ENCODE measurements around the gene STAG2.

STAG2 gene

GRCh38 chrX:124005228-124005627 lies 43.7 kb downstream of the STAG2 start:
- TF ChIP-seq, protein P1, sequence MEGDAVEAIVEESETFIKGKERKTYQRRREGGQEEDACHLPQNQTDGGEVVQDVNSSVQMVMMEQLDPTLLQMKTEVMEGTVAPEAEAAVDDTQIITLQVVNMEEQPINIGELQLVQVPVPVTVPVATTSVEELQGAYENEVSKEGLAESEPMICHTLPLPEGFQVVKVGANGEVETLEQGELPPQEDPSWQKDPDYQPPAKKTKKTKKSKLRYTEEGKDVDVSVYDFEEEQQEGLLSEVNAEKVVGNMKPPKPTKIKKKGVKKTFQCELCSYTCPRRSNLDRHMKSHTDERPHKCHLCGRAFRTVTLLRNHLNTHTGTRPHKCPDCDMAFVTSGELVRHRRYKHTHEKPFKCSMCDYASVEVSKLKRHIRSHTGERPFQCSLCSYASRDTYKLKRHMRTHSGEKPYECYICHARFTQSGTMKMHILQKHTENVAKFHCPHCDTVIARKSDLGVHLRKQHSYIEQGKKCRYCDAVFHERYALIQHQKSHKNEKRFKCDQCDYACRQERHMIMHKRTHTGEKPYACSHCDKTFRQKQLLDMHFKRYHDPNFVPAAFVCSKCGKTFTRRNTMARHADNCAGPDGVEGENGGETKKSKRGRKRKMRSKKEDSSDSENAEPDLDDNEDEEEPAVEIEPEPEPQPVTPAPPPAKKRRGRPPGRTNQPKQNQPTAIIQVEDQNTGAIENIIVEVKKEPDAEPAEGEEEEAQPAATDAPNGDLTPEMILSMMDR (IDR thresholded peaks at IDR 0.05; ENCODE audit: borderline replicate concordance, insufficient read depth, low read depth, low read length) = no peak
- no peak overlapping the region for H3K4me3 ChIP-seq (ENCODE audit: low read depth, low read length)

DNA sequence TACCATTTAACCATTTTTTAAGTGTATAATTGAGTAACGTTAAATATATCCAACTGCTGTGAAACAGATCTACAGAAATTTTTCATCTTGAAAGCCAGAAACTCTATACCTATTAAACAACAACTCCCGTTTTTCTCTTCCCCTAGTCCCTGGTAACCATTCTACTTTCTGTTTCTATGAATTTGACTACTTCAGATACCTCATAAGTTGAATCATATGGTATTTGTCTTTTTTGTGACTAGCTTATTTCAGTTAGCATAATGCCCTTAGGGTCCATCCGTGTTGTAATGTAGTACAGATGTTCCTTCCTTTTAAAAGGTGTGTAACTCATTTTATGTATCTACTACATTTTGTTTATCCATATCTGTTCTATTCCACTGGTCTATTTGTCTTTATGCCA lies 48.7 kb downstream of the STAG2 start:
- TF ChIP-seq, protein P1 (IDR thresholded peaks at IDR 0.05; ENCODE audit: borderline replicate concordance, insufficient read depth, low read depth, low read length) = no peak
- no peak overlapping the region for H3K4me3 ChIP-seq (ENCODE audit: low read depth, low read length)

- H3K4me3 ChIP-seq (ENCODE audit: low read depth, low read length) = no peak overlapping the region
- TF ChIP-seq, protein P1 (IDR thresholded peaks at IDR 0.05; ENCODE audit: borderline replicate concordance, insufficient read depth, low read depth, low read length) = no peak
Observed at GRCh38 chrX:124010566-124010965, 49.1 kb downstream of the STAG2 start.

DNA sequence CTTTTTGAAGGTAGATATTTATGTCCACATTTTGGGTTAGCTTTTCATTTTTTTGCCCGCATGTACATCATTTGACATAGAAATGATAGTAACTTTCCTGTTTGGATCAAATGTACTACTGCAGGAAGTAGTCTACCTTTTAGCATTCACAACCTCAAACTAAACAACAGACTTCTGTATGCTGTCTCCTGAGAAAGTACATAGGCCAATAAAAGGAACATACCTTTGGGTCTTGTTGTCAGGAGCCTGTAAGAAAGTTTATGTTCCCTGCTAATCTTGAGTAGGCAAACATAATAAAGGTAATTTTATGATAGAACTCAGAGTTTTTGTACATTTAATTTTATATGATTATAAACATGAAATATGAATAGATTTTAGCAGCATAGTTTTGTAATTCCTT lies 54.2 kb downstream of the STAG2 start:
- H3K4me3 ChIP-seq (ENCODE audit: low read depth, low read length) = no peak overlapping the region
- TF ChIP-seq, protein P1 (IDR thresholded peaks at IDR 0.05; ENCODE audit: borderline replicate concordance, insufficient read depth, low read depth, low read length) = no peak

DNA sequence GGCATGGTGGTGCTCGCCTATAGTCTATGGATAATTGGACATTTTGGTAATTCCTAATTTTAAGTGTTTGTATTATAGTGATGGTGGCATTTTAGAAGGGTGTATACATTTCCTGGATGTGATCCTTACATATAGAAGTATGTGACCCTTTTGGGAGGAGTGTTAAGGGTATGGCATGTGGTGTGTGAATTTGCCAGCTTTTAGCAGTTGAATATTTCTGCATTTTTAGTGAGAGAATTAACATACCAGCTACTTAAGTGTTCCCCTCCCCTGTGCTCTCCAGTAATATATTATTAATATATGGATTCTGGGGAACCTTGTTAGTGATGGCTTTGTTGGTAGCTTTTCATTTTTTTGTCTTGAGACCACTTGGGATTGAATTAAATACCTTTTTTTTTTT lies 55.3 kb downstream of the STAG2 start:
- no peak overlapping the region for H3K4me3 ChIP-seq (ENCODE audit: low read depth, low read length)
- TF ChIP-seq, protein P1 (IDR thresholded peaks at IDR 0.05; ENCODE audit: borderline replicate concordance, insufficient read depth, low read depth, low read length) = no peak

GRCh38 chrX:124018023-124018422 lies 56.5 kb downstream of the STAG2 start:
- TF ChIP-seq, protein P1 (IDR thresholded peaks at IDR 0.05; ENCODE audit: borderline replicate concordance, insufficient read depth, low read depth, low read length) = no peak
- H3K4me3 ChIP-seq (ENCODE audit: low read depth, low read length) = no peak overlapping the region

DNA sequence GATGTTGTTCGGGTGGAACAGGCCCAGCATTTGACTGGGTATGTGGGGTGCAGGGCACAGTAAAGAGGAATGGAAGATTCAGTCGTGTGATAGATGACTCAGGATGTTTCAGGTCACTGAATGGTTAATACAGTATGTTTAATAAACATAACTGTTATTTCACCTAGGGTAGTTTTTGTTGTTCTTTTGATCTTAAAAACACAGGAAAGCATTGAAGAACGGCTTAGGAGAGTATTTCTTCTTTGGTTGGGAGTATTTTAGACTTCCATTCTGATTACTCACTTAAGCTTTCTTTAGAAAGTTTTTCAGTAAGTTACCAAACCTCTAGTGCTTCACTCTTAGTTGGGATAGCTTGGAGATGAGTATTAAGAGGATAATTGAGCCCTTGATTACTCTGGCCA lies 62.3 kb downstream of the STAG2 start:
- TF ChIP-seq, protein P1 (IDR thresholded peaks at IDR 0.05; ENCODE audit: borderline replicate concordance, insufficient read depth, low read depth, low read length) = no peak
- no peak overlapping the region for H3K4me3 ChIP-seq (ENCODE audit: low read depth, low read length)

Measured in GM12875 (cell line).